Muscle layer of duodenum (tissue), 2 donors: ENCODE measurements around the gene SNAP29.
"Not testable (repeated sequence)": the region's sequence is repeated elsewhere in the genome, so short reads cannot be mapped to it uniquely, and the experiment has no call there.

Source experiments
- H3K27ac ChIP-seq: one replicate; pipeline ENCODE4 v1.7.0; 2013; ENCODE audit warnings: mild to moderate bottlenecking, low read length
- H3K27me3 ChIP-seq: one replicate; pipeline ENCODE4 v1.7.0; 2013; ENCODE audit warnings: low read depth, mild to moderate bottlenecking, control low read depth, low read length
- H3K36me3 ChIP-seq, 2 donors: one replicate each; pipeline ENCODE4 v1.7.0; 2013; ENCODE audit warnings: low read length in 2 of 2, control low read depth in 1 of 2, mild to moderate bottlenecking in 1 of 2; ENCODE audit not compliant: insufficient read depth in 2 of 2, control insufficient read depth in 1 of 2
- H3K4me1 ChIP-seq, 2 donors: one replicate each; pipeline ENCODE4 v1.7.0; 2013; ENCODE audit warnings: low read length in 2 of 2, mild to moderate bottlenecking in 2 of 2, control low read depth in 1 of 2, moderate library complexity in 1 of 2; ENCODE audit not compliant: insufficient read depth in 2 of 2, control insufficient read depth in 1 of 2
- H3K4me3 ChIP-seq, 2 donors: one replicate each; pipeline ENCODE4 v1.7.0; 2013; ENCODE audit warnings: low read length in 2 of 2, low read depth in 1 of 2, mild to moderate bottlenecking in 1 of 2
- H3K9me3 ChIP-seq, 2 donors: one replicate each; pipeline ENCODE4 v1.7.0; 2013; ENCODE audit warnings: low read length in 2 of 2, control low read depth in 1 of 2, mild to moderate bottlenecking in 1 of 2; ENCODE audit not compliant: control insufficient read depth in 1 of 2
- donor health status: healthy.

SNAP29 gene

GRCh38 chr22:20885557-20886323 is 26.9 kb downstream of the SNAP29 start:
- Histone ChIP-seq H3K36me3 (peaks cover 51 to 66% of the 10 kb centered on the region in 2 donors), H3K9me3 (no peaks in the 10 kb centered on the region), H3K27me3 (no peaks in the 10 kb centered on the region), H3K4me3 (peak overlapping the region in 1 of 2 donors; percentile 11), H3K27ac (no peak overlapping the region), H3K4me1 (peaks cover 0 to 4% of the 10 kb centered on the region in 2 donors)

DNA sequence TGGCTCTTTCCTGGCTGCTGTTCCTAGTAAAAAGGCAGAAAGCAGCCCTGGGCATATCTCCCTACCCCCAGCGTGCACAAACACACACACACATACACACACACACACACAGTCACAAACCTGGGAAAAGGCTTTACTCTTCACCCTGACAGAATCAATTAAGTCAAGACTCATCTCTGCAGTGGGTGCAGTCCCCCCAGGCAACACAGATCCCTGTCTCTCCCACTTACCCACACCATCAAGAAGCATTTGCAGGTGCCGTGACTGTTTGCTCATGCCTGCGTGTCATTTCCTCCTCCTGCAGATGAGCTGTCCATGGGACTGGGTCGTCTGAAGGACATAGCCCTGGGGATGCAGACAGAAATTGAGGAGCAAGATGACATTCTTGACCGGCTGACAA is 28.6 kb downstream of the SNAP29 start:
- no peak overlapping the region for H3K27ac ChIP-seq
- H3K4me3 ChIP-seq: no peak overlapping the region
- H3K9me3 ChIP-seq: no peaks in the 10 kb centered on the region
- peaks cover 40 to 51% of the 10 kb centered on the region in 2 donors for H3K36me3 ChIP-seq
- H3K27me3 ChIP-seq: no peaks in the 10 kb centered on the region
- H3K4me1 ChIP-seq: peaks cover 0 to 4% of the 10 kb centered on the region in 2 donors

DNA sequence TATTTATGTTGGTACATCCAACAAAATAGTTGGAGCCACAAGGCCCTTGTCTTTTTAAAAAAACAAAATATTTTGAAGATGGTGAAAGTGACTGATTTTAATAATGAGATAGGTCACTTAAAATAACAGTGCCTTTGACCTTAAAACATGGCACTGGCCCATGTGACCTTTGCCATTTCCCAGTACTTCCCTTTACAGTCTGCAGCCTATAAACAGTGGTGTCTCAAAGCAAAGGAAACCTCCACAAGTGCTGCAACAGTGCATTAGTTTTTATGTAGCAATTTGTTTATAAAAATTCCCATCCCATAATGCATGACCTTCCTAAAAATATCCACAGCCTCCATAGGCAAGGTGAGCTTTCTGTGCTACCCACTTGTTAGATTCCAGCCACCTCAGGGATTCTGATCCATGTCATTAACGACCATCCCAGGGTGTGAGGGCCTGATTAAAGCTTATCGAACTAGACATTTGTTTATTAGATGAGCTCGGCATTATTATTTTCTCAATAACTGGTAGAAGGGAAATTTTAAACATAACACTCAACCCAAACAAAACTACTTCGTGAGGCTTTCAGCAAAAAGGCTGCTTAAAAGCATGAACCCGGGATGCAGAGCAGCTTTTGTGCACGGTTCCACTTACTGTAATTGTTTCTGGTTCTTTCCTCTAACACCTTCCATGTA is 30.4 kb downstream of the SNAP29 start:
- H3K4me3 ChIP-seq: no peak overlapping the region
- no peak overlapping the region for H3K27ac ChIP-seq
- H3K4me1 ChIP-seq: peaks cover 0 to 4% of the 10 kb centered on the region in 2 donors
- H3K36me3 ChIP-seq: peaks cover 25 to 34% of the 10 kb centered on the region in 2 donors
- no peaks in the 10 kb centered on the region for H3K27me3 ChIP-seq
- no peaks in the 10 kb centered on the region for H3K9me3 ChIP-seq

DNA sequence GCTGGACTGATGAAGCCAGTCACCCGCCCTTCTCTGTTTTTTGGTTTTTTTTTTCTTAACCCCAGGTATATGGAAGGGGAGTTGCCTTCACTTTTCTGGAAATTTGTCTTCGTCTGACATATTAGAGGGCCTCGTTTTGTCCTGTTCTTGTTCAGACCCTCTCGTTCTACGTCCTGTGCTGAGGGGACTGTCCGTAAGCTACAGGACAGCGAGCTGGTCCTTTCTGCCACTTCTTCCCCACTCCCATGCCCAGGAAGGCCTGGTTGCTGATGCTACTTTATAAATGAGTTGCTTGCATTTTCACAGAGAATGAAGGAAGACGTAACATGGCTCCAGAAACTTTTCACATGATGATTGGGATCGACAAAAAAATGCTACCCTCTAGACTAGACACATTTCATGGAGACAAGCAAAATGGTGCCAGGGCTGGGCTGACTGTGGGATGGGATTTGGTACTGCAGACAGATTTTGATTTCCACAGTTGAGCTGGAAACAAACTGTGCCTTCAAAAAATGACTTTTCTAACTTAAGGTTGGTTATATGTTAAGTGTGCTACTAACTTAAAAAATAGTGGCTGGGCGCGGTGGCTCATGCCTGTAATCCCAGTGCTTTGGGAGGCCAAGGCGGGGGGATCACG is 31.2 kb downstream of the SNAP29 start:
- Histone ChIP-seq H3K4me1 (peaks cover 0 to 4% of the 10 kb centered on the region in 2 donors), H3K9me3 (no peaks in the 10 kb centered on the region), H3K27ac (no peak overlapping the region), H3K36me3 (peaks cover 25 to 29% of the 10 kb centered on the region in 2 donors), H3K27me3 (no peaks in the 10 kb centered on the region), H3K4me3 (no peak overlapping the region)

GRCh38 chr22:20890975-20891374 is 32.2 kb downstream of the SNAP29 start:
- H3K4me1 ChIP-seq: no peaks in the 10 kb centered on the region
- no peak overlapping the region for H3K4me3 ChIP-seq
- peaks cover 22 to 29% of the 10 kb centered on the region in 2 donors for H3K36me3 ChIP-seq
- no peak overlapping the region for H3K27ac ChIP-seq
- H3K27me3 ChIP-seq: no peaks in the 10 kb centered on the region
- H3K9me3 ChIP-seq: no peaks in the 10 kb centered on the region

- H3K9me3 ChIP-seq, H3K27me3 ChIP-seq, H3K4me1 ChIP-seq, H3K27ac ChIP-seq, H3K4me3 ChIP-seq, H3K36me3 ChIP-seq: not testable (repeated sequence)
Observed at GRCh38 chr22:20897737-20898136, 38.9 kb downstream of the SNAP29 start.

DNA sequence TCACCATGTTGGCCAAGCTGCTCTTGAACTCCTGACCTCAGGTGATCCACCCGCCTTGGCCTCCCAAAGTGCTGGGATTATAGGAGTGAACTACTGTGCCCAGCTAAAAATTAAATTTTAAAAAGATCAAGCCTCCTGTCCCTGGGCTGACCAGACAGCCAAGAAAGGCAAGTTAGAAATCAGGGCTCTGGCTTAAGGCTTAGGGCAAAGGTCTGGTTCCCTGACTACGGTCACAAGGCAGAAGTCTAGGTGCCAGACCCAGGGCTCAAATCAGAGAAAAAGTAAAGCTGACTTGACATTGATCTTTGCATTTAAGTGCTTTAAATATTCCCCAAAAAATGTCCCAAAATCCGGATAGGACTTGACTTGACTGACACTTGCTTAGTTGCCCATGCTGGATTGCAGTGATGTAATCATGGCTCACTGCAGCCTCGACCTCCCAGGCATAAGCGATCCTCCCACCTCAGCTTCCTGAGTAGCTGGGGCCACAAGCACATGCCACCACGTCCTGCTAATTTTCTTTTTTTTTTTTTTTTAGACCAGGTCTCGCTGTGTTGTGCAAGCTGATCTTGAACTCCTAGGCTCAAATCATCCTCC is 41.1 kb downstream of the SNAP29 start:
- Histone ChIP-seq H3K9me3 (no peaks in the 10 kb centered on the region), H3K27me3 (no peaks in the 10 kb centered on the region), H3K4me3 (no peak overlapping the region), H3K4me1 (no peaks in the 10 kb centered on the region), H3K36me3 (no peaks in the 10 kb centered on the region), H3K27ac (no peak overlapping the region)

DNA sequence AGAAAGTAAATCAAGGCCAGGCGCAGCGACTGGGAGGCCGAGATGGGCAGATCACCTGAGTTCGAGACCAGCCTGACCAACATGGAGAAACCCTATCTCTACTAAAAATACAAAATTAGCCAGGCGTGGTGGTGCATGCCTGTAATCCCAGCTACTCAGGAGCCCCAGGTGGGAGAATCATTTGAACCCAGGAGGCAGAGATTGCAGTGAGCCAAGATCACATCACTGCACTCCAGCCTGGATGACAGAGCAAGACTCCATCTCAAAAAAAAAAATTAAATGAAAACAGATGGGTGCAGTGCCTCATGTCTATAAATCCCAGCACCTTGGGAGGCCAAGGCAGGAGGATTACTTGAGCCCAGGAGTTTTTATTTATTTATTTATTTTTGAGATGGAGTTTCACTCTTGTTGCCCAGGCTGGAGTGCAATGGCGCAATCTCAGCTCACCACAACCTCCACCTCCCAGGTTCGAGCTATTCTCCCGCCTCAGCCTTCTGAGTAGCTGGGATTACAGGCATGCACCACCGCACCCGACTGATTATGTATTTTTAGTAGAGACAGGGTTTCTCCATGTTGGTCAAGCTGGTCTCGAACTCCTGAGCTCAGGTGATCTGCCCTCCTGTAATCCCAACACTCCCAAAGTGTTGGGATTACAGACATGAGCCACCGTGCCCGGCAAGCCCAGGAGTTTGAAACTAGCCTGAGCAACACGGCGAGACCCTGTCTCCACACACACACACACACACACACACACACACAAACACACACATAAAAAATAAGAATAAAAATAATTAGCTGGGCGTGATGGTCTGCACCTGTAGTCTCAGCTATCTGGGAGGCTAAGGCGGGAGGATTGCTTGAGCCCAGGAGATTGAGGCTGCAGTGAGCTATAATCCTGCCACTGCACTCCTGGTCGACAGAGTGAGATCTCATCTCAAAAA is 42.6 kb downstream of the SNAP29 start:
- H3K4me1 ChIP-seq, H3K9me3 ChIP-seq, H3K27me3 ChIP-seq, H3K36me3 ChIP-seq, H3K27ac ChIP-seq, H3K4me3 ChIP-seq: not testable (repeated sequence)

DNA sequence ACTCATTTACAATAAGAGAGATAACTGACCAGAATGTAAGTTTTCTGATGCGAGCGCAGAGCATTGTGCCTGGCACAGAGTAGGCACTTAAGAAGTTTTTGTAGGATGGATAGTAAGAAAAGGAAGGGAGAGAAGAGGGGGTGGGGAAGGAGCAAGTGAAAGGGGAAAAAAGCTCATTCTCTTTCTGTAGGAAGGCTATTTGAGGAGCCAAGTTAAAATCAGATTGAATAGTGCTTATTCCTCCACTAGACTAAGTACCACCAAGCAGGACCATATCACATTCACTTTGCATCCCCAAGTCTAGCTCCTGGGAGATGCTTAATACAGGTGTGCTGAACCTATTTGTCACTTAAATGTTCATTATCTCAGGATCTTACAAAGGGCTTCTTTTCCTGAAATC is 44.3 kb downstream of the SNAP29 start:
- H3K4me1 ChIP-seq: no peaks in the 10 kb centered on the region
- H3K36me3 ChIP-seq: no peaks in the 10 kb centered on the region
- H3K27me3 ChIP-seq: no peaks in the 10 kb centered on the region
- no peak overlapping the region for H3K27ac ChIP-seq
- no peak overlapping the region for H3K4me3 ChIP-seq
- H3K9me3 ChIP-seq: no peaks in the 10 kb centered on the region

- no peaks in the 10 kb centered on the region for H3K27me3 ChIP-seq
- H3K4me3 ChIP-seq: no peak overlapping the region
- H3K36me3 ChIP-seq: no peaks in the 10 kb centered on the region
- no peaks in the 10 kb centered on the region for H3K9me3 ChIP-seq
- no peaks in the 10 kb centered on the region for H3K4me1 ChIP-seq
- no peak overlapping the region for H3K27ac ChIP-seq
Observed at GRCh38 chr22:20904008-20904979, 45.5 kb downstream of the SNAP29 start.
